Measurements from ENCODE around the gene DEDD.
"Not testable (repeated sequence)": the region's sequence is repeated elsewhere in the genome, so short reads cannot be mapped to it uniquely, and the experiment has no call there.

Gene DEDD

DNA sequence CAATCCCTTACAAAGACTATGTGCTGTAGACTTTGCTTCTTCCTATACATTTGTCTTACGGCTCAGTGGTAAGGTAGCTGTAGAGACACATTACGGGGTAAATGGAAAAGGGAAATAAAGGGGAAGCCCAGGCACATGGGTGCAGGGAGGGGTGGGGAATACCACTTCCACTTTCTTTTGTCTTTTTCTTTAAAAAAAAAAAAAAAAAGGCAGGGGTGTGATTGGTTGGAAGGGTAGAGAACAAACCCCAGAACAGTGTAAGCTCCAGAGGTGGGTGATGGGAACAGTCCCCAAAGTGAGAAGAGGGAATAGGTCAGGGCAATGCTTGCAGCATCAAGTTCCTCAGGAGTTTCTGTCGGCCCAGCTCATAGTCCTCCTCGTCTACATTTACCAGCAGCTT lies 10.6 kb downstream of the DEDD start:
- DNase-seq: no peak

- DNase-seq: no peak
These were observed 11.3 kb downstream of the DEDD start for GRCh38 chr1:161121042-161121650.

DNA sequence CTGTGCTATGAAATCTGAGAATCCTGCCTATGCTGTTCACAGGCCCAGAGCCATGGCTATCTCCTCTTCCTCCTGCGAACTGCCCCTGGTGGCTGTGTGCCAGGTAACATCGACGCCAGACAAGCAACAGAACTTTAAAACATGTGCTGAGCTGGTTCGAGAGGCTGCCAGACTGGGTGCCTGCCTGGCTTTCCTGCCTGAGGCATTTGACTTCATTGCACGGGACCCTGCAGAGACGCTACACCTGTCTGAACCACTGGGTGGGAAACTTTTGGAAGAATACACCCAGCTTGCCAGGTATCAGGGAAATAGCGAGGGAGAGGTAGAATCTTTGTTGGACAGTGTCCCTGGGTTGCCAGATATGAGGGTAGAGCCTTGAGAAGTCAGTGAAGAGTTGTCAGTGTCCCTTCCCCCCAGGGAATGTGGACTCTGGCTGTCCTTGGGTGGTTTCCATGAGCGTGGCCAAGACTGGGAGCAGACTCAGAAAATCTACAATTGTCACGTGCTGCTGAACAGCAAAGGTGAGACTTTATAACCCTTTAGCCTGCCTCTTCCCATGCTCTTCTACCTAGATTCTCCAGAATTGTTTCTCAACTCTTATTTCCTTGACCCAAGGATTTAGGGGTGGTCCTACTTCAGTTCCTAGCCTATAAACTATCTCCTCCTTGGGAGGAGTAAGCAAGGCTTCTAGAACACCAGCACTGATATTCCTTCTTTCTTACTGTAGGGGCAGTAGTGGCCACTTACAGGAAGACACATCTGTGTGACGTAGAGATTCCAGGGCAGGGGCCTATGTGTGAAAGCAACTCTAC lies 13.2 kb downstream of the DEDD start:
- DNase-seq: peak; percentile 39 to 78

DNA sequence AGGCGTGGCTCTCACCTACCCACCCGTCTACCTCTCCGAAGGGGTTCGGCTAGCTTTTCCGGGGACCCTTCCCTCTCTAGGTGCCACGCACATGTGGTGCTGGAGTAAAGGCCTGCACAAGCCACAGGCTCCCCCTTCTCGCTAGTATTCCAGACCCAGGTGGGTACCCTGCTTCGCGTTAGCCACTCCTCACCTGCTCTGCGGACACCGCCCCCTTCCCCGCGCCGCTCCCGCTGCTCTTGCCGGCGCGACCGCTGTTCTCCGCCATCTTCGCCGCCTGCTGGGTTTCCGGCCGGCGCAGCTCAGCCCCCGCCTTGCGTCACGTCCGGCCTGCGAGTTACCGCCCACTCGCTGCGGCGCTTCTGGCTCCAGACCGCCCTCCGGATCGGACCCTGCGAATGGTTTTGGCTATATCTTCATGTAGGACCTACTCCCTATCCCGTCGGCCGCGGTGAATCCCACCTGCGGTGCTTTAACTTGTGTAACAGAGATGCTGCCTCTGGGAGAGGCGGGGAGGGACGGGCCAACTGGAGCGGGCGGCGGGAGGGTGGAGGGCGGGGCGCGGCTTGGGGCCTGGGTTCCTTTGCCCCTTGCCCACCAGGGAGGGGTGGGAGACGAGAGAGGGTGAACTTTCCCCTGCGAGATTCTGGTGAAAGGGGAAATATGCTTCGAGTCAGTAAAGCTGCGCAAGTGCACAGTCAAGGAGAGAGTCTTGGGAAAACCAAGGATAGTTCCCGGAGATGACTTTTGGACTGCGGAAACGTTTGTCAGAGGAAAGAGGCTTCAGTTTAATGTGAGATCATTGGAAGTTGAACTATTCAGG lies 14.5 kb downstream of the DEDD start, which contains the start of the genes NIT1 and PFDN2:
TSS of gene NIT1 (plus strand) at position 347 of the 823 bp plus-strand sequence. CDS start at position 419, 72 bp downstream.
TSS of gene PFDN2 (minus strand) at position 279 of the 823 bp plus-strand sequence. CDS start at position 268, 11 bp downstream.
- DNase-seq: peak; percentile 50 to 70

GRCh38 chr1:161115961-161116360 lies 16.5 kb downstream of the DEDD start:
- not testable (repeated sequence) for DNase-seq

DNA sequence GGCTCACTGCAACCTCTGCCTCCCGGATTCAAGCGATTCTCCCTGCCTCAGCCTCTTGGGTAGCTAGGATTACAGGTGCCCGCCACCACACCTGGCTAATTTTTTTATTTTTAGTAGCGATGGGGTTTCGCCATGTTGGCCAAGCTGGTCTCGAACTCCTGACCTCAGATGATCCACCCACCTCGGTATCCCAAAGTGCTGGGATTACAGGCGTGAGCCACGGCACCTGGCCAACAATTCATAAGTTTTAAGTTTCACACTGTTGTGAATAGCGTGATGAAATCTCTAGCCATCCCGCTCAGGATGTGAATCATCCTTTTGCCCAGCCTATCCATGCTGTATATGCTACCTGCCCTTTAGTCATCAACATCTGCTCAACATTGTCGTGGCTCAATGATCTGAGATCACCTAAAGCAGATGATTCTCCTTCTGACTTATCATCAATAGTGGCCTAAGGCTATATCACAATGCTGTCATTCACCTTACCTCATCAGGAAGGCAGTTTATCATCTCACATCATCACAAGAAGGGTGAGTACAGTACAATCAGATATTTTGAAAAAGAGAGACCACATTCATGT lies 17.2 kb downstream of the DEDD start:
- DNase-seq: peak; percentile 78 to 87

- no peak for DNase-seq
These were observed 17.9 kb downstream of the DEDD start for GRCh38 chr1:161114556-161114955.

DNA sequence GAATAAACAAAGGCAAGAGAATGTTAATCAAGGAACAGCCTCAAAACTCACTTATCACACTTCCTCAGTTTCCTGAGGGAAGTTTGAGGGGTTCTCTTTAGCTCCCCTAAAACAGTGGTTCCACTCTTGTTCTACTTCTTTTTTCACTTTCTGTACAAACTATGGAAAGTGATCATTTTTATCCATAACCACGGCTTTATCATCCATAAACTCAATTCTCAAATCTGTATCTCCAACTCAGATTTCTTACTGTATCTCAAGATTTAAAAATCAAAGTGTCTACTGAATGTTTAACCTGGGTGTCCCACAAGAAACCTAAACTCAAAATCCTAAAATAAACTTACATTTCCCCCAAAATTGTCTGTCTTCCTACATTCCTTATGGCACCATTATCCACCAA lies 18.6 kb downstream of the DEDD start:
- DNase-seq: no peak

DNA sequence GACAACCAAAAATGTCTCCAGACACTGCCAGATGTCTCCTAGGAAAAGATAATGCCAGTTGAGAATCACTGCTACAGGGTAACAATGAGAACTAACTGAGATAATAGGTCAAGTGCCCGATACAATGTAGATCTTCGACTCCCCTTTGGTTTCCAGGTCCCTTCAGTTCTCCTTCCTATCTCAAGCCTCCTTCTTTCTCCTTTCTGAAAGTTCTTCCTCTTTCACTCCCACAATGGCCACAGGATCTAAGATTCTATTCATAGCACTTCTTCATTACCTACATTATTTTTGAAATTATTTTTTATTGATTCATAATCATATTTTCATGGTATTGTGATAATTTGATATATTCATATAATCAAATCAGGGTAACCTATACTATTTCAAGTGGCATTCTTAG lies 20.9 kb downstream of the DEDD start:
- DNase-seq: no peak

- no peak for DNase-seq
These were observed 21.4 kb downstream of the DEDD start for GRCh38 chr1:161111117-161111516.

GRCh38 chr1:161106431-161106830 lies 26.0 kb downstream of the DEDD start:
- DNase-seq: no peak

GRCh38 chr1:161100556-161100955 lies 31.9 kb downstream of the DEDD start:
- DNase-seq: no peak

GRCh38 chr1:161099090-161099802 lies 33.2 kb downstream of the DEDD start:
- no peak for DNase-seq

GRCh38 chr1:161098210-161099068 lies 34.0 kb downstream of the DEDD start, which contains the start of gene KLHDC9:
TSS of gene KLHDC9 (plus strand) at chr1:161098361. CDS start at chr1:161098536, 175 bp downstream.
- DNase-seq: peak; percentile 30 to 65

- DNase-seq: no peak
These were observed 35.9 kb downstream of the DEDD start for GRCh38 chr1:161096530-161096929.

DNA sequence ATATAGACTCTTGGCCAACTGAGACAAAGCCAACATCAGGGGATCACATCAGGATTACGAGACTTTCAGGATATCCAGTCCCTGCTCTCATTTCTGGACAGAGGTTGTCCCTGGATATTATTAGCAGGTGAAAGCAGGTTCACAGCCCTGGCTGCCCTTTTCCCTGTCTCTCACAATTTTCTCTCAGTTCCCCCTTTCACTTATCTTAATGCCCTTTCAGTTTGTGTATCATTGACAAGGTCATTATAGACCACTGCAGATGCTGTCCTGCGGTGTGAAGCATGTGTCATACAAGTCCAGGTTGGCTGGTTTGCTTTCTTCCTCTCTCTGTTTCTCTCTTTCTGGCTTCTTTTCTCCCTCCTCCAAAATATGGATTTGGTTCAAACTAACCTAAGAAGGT lies 36.5 kb downstream of the DEDD start:
- no peak for DNase-seq

DNA sequence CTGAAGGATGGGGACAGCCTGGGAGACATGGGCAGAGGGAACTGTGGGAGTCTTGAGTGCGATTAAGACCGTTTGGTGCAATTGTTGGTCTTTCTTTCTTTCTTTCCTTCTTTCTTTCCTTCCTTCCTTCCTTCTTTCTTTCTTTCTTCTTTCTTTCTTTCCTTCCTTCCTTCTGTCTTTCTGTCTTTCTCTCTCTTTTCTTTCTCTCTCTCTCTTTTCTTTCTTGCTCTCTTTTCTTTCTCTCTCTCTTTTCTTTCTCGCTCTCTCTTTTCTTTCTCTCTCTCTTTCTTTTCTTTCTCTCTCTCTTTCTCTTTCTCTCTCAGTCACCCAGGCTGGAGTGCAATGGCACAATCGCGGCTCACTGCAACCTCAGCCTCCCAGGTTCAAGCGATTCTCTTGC lies 37.2 kb downstream of the DEDD start:
- no peak for DNase-seq

- DNase-seq: no peak
These were observed 38.0 kb downstream of the DEDD start for GRCh38 chr1:161094481-161094880.

GRCh38 chr1:161092621-161093028 lies 39.8 kb downstream of the DEDD start:
- DNase-seq: peak in 1 of 2 experiments; percentile 14

DNA sequence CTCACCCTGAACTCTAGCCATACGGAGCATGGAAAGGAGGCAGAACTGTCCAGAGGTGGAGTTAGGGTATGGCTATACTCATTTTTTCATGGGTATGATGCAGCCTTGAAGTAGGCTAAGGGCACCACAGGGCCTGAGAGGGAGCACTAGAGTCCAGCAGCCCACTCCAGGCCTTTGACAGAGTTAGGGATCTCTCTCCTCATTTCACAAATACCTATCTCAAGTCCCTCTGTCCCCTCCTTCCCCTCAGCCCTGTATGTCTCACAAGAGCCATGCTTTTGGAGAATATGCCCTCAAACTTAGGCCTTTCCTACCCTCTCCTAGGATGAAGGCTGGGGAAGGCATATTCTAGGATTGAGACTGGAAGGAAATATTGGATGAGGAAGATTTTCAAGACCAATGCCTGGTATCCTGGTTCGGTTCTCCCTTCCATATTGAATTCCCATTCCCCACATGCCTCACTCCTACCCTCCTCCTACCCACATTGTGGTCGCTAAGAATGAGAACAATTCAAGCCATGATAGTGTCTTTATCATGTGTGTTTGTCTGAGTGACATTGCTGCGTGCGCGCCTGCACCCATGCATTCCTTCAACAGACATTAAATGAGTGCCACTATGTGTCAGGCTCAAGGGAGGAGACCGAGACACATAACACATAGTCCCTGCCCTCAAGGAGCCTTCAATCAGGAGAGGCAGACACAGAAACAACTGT lies 40.5 kb downstream of the DEDD start:
- no peak for DNase-seq

Measured in SW 1271 (cell line).